T follicular helper cell (primary cell): ENCODE data around the gene NUCKS1.
"Not testable (repeated sequence)": the region's sequence is repeated elsewhere in the genome, so short reads cannot be mapped to it uniquely, and the experiment has no call there.

Experiments
- DNase-seq: peaks from one replicate; pipeline ENCODE4 v3.0.0-alpha.2; 2020; ENCODE audit warnings: low read depth

The NUCKS1 gene

GRCh38 chr1:205729945-205730610, 19.9 kb downstream of the NUCKS1 start:
- no peak for DNase-seq

- no peak for DNase-seq
Observed at GRCh38 chr1:205726619-205727125, 23.3 kb downstream of the NUCKS1 start.

- no peak for DNase-seq
Observed at GRCh38 chr1:205725514-205725913, 24.5 kb downstream of the NUCKS1 start.

GRCh38 chr1:205720740-205721139, 29.2 kb downstream of the NUCKS1 start:
- DNase-seq = not testable (repeated sequence)

GRCh38 chr1:205719762-205720161, 30.2 kb downstream of the NUCKS1 start:
- no peak for DNase-seq

GRCh38 chr1:205719015-205719414, 31.0 kb downstream of the NUCKS1 start:
- no peak for DNase-seq

- no peak for DNase-seq
Observed at GRCh38 chr1:205716371-205717132, 33.4 kb downstream of the NUCKS1 start.

- DNase-seq = no peak
Observed at GRCh38 chr1:205715628-205716027, 34.4 kb downstream of the NUCKS1 start.

GRCh38 chr1:205714906-205715246, 35.1 kb downstream of the NUCKS1 start:
- DNase-seq = no peak

- DNase-seq = no peak
Observed at GRCh38 chr1:205714190-205714905, 35.6 kb downstream of the NUCKS1 start.

GRCh38 chr1:205711105-205712048, 38.6 kb downstream of the NUCKS1 start:
- DNase-seq = peak; percentile 49

GRCh38 chr1:205710201-205711062, 39.5 kb downstream of the NUCKS1 start:
- no peak for DNase-seq

- DNase-seq = no peak
Observed at GRCh38 chr1:205709640-205710039, 40.3 kb downstream of the NUCKS1 start.

- no peak for DNase-seq
Observed at GRCh38 chr1:205709059-205709398, 41.0 kb downstream of the NUCKS1 start.

GRCh38 chr1:205706601-205707502, 43.1 kb downstream of the NUCKS1 start:
- DNase-seq = no peak

GRCh38 chr1:205704903-205705302, 45.1 kb downstream of the NUCKS1 start:
- no peak for DNase-seq

GRCh38 chr1:205703072-205703471, 46.9 kb downstream of the NUCKS1 start:
- DNase-seq = no peak

GRCh38 chr1:205701891-205702290, 48.1 kb downstream of the NUCKS1 start:
- no peak for DNase-seq

GRCh38 chr1:205701420-205701819, 48.6 kb downstream of the NUCKS1 start:
- no peak for DNase-seq
